Natural killer cell (primary cell): ENCODE data around the gene EPHX1. TPM values are rescaled to one million over a fixed set of nuclear protein-coding genes. Genes with fewer than 3 reads are reported as not detected.
A peak's percentile ranks its signal among the peaks of the same experiment; 100 is the strongest.

Experiments used
- ATAC-seq, 3 donors: fragments of 150-1000 bp in 2 of 3; fragments of 200-7000 bp in 1 of 3; cut with Tn5 transposase; 1 replicate in 1 of 3; 2 replicates in 2 of 3; pipeline ENCODE4 v1.10.0; 2021; ENCODE audit warnings: mild to moderate bottlenecking in 2 of 3, moderate library complexity in 2 of 3
- DNase-seq, 2 donors: peaks; one replicate each; pipeline versions ENCODE4 v3.0.0 to v3.0.0-alpha.2; 2013 to 2021; ENCODE audit warnings: mixed read lengths in 1 of 2
- H3K27ac ChIP-seq: one replicate; pipeline ENCODE4 v1.5.1; 2013; ENCODE audit warnings: mild to moderate bottlenecking, low read length
- H3K27me3 ChIP-seq: one replicate; pipeline ENCODE4 v1.6.1; 2013; ENCODE audit warnings: low read length; ENCODE audit not compliant: control insufficient read depth, insufficient read depth
- H3K36me3 ChIP-seq: one replicate; pipeline ENCODE4 v1.6.1; 2013; ENCODE audit warnings: low read length; ENCODE audit not compliant: control insufficient read depth, insufficient read depth
- H3K4me1 ChIP-seq: one replicate; pipeline ENCODE4 v1.6.1; 2013; ENCODE audit warnings: low read length; ENCODE audit not compliant: control insufficient read depth, insufficient read depth
- H3K4me3 ChIP-seq: one replicate; pipeline ENCODE4 v1.5.1; 2013; ENCODE audit warnings: low read length
- H3K9me3 ChIP-seq: one replicate; pipeline ENCODE4 v1.6.1; 2013; ENCODE audit warnings: low read length; ENCODE audit not compliant: control insufficient read depth, insufficient read depth
- H3K27ac Mint-ChIP-seq, 2 donors: one replicate each; pipeline ENCODE4 v1.8.0; 2022; ENCODE audit warnings: mild to moderate bottlenecking in 2 of 2, mixed read lengths in 2 of 2, moderate library complexity in 1 of 2
- H3K27me3 Mint-ChIP-seq, 2 donors: one replicate each; pipeline ENCODE4 v1.8.0; 2022; ENCODE audit warnings: low read depth in 2 of 2, mixed read lengths in 2 of 2
- H3K36me3 Mint-ChIP-seq: one replicate; pipeline ENCODE4 v1.8.0; 2022; ENCODE audit warnings: mixed read lengths
- H3K4me1 Mint-ChIP-seq, 2 donors: one replicate each; pipeline ENCODE4 v1.8.0; 2022; ENCODE audit warnings: mixed read lengths in 2 of 2
- H3K4me3 Mint-ChIP-seq: one replicate; pipeline ENCODE4 v1.8.0; 2022; ENCODE audit warnings: mild to moderate bottlenecking, moderate library complexity, mixed read lengths
- H3K9me3 Mint-ChIP-seq, 2 donors: one replicate each; pipeline ENCODE4 v1.8.0; 2022; ENCODE audit warnings: mixed read lengths in 2 of 2
- CTCF ChIP-seq: fragments of 200-600 bp; IDR thresholded peaks from one replicate; pipeline ENCODE4 v1.8.0; 2022; ENCODE audit warnings: antibody characterized with exemption
- whole genome bisulfite sequencing: methylation state at CpG from one replicate; pipeline ENCODE4 v1.1.7; 2013; ENCODE audit warnings: missing lambda C conversion rate; ENCODE audit not compliant: insufficient coverage; 5-methylcytosine and 5-hydroxymethylcytosine counted together
- intact Hi-C: fragments of 100-400 bp; cut with micrococcal nuclease; formaldehyde crosslinking; loops from one replicate; pipeline ENCODE4 v1.14.2; 2022
- total RNA-seq, 4 donors: library from RNA; stranded (reverse); fragments of 120-200 nt in 1 of 4; gene quantifications; one replicate each; pipeline versions ENCODE4 v1.2.3 to v1.2.4, GENCODE V29; 2013 to 2022

The EPHX1 gene
- total RNA-seq, 3 donors from 2014 or later (not counting 1 experiment from before 2014, with no cell fraction given) = 1.1 to 2.3 (median 1.5) TPM

- H3K4me3 Mint-ChIP-seq = no peak overlapping the region
- no peak for DNase-seq
- H3K36me3 Mint-ChIP-seq = no peaks in the 10 kb centered on the region
- WGBS = 96% methylated on average over 2 of the region's 4 CpGs
- no peaks in the 10 kb centered on the region for H3K9me3 Mint-ChIP-seq
- intact Hi-C loops = loop anchor here (5.0 kb wide), 6 partner anchors 76 to 299 kb away; partner anchors contain the start of genes H3-3A and PYCR2
- no peaks in the 10 kb centered on the region for H3K27me3 ChIP-seq
- H3K27me3 Mint-ChIP-seq = no peaks in the 10 kb centered on the region
- H3K36me3 ChIP-seq = no peaks in the 10 kb centered on the region
- H3K9me3 ChIP-seq = no peaks in the 10 kb centered on the region
- no peak overlapping the region for H3K27ac ChIP-seq
- no peak for TF ChIP-seq CTCF
- no peak overlapping the region for H3K4me3 ChIP-seq
- H3K27ac Mint-ChIP-seq = no peak overlapping the region
- H3K4me1 ChIP-seq = peaks cover 22% of the 10 kb centered on the region
- ATAC-seq = no peak
- H3K4me1 Mint-ChIP-seq = peaks cover 9 to 13% of the 10 kb centered on the region in 2 donors
Measured at GRCh38 chr1:225776294-225776693, 33.6 kb upstream of the EPHX1 start.

GRCh38 chr1:225777058-225777582, 32.8 kb upstream of the EPHX1 start:
- DNase-seq (no peak), ATAC-seq (peak; percentile 1 to 9 (median 3))
- whole genome bisulfite sequencing = 22% methylated on average over 18 of the region's 18 CpGs
- Histone ChIP-seq H3K4me3 (peak overlapping the region; percentile 63), H3K4me1 (peaks cover 22% of the 10 kb centered on the region), H3K27me3 (no peaks in the 10 kb centered on the region), H3K27ac (peak overlapping the region; percentile 90), H3K36me3 (no peaks in the 10 kb centered on the region), H3K9me3 (no peaks in the 10 kb centered on the region)
- Mint-ChIP-seq H3K9me3 (no peaks in the 10 kb centered on the region), H3K27me3 (no peaks in the 10 kb centered on the region), H3K4me3 (no peak overlapping the region), H3K27ac (no peak overlapping the region), H3K36me3 (no peaks in the 10 kb centered on the region), H3K4me1 (peaks cover 14 to 17% of the 10 kb centered on the region in 2 donors)
- intact Hi-C loops = loop anchor here (5.0 kb wide), 6 partner anchors 75 to 300 kb away; partner anchors contain the start of genes H3-3A and PYCR2
- no peak for TF ChIP-seq CTCF

GRCh38 chr1:225777583-225778336, 32.2 kb upstream of the EPHX1 start, which contains the start of gene SRP9:
Gene SRP9 (plus strand): TSS chr1:225777826. CDS start chr1:225777941, 115 bp downstream.
- H3K4me3 ChIP-seq = peak within 1 kb of the TSS; percentile 63

More at GRCh38 chr1:225777583-225778336, 32.2 kb upstream of the EPHX1 start, which contains the start of gene SRP9:
- intact Hi-C loops = loop anchor here (5.0 kb wide), 6 partner anchors 75 to 300 kb away; partner anchors contain the start of genes H3-3A and PYCR2
- no peak within 1 kb of the TSS for H3K4me3 Mint-ChIP-seq
- Histone ChIP-seq H3K27me3 (no peaks in the 10 kb centered on the region), H3K9me3 (no peaks in the 10 kb centered on the region), H3K4me1 (peaks cover 22% of the 10 kb centered on the region), H3K27ac (peak within 1 kb of the TSS; percentile 90), H3K36me3 (peaks cover 5% of the 10 kb centered on the region)
- peaks cover 21 to 23% of the 10 kb centered on the region in 2 donors for H3K4me1 Mint-ChIP-seq
- TF ChIP-seq CTCF = peak; percentile 85
- DNase-seq (peak; percentile 98 to 100), ATAC-seq (peak; percentile 95 to 100 (median 97))
- no peaks in the 10 kb centered on the region for H3K9me3 Mint-ChIP-seq
- no peaks in the 10 kb centered on the region for H3K27me3 Mint-ChIP-seq
- no peak within 1 kb of the TSS for H3K27ac Mint-ChIP-seq
- H3K36me3 Mint-ChIP-seq = no peaks in the 10 kb centered on the region
- WGBS = under 1% methylated on average over 46 of the region's 46 CpGs
